Ovary (tissue), 10 donors: ENCODE measurements around the gene RAB39B. TPM values are rescaled to one million over a fixed set of nuclear protein-coding genes. Genes with fewer than 3 reads are reported as not detected.

Experiments
- DNase-seq, 5 donors: peaks; one replicate each; pipeline ENCODE4 v3.0.0-alpha.2; 2019 to 2020
- H3K27ac ChIP-seq, 2 donors: fragments of 200-600 bp; one replicate each; pipeline versions ENCODE4 v1.5.1 to v1.8.0; 2019 to 2022
- H3K27me3 ChIP-seq: fragments of 200-600 bp; one replicate; pipeline ENCODE4 v1.8.0; 2022
- H3K36me3 ChIP-seq: fragments of 200-600 bp; sonication (generic); one replicate; pipeline ENCODE4 v1.5.1; 2019
- H3K4me1 ChIP-seq: one replicate; pipeline ENCODE4 v1.8.1; 2013; ENCODE audit warnings: mild to moderate bottlenecking, moderate library complexity; ENCODE audit not compliant: insufficient read depth
- H3K4me3 ChIP-seq: fragments of 200-600 bp; sonication (generic); one replicate; pipeline ENCODE4 v1.5.1; 2017
- H3K9me3 ChIP-seq, 2 donors: fragments of 200-600 bp in 1 of 2; sonication (generic) in 1 of 2; one replicate each; pipeline versions ENCODE4 v1.5.1 to v1.8.1; 2013 to 2019; ENCODE audit warnings: mild to moderate bottlenecking in 1 of 2, moderate library complexity in 1 of 2
- CTCF ChIP-seq, 3 donors: fragments of 450-650 bp in 2 of 3; fragments of 200-600 bp in 1 of 3; IDR thresholded peaks; one replicate each; pipeline versions ENCODE4 v1.5.1 to v1.8.0; 2016 to 2022; ENCODE audit warnings: antibody characterized with exemption in 3 of 3, mild to moderate bottlenecking in 1 of 3
- EP300 ChIP-seq: sonication (generic); formaldehyde crosslinking; IDR thresholded peaks from one replicate; pipeline ENCODE4 v1.6.1; 2017; ENCODE audit warnings: antibody characterized with exemption
- POLR2A ChIP-seq: fragments of 450-650 bp; IDR thresholded peaks from one replicate; pipeline ENCODE4 v1.6.1; 2017; ENCODE audit warnings: antibody characterized with exemption, mild to moderate bottlenecking, moderate library complexity
- WGBS, 3 donors: extraction: QIAGEN DNeasy Blood & Tissue Kit in 1 of 3; methylation state at CpG; one replicate each; pipeline versions ENCODE4 v1.1.5 to v1.1.7; 2013 to 2017; 5-methylcytosine and 5-hydroxymethylcytosine counted together
- intact Hi-C, 4 donors: fragments of 100-400 bp; cut with DNase I; formaldehyde crosslinking; loops; one replicate each; pipeline versions ENCODE4 v1.11.0 to v1.15.1; 2022 to 2023
- long read RNA-seq, 3 donors: library from polyadenylated mRNA in 2 of 3; unstranded in 2 of 3; transcript quantifications; one replicate each; pipeline ENCODE4 v2.0.0 and lab custom pipeline, GENCODE V29; 2021 to 2026
- polyA plus RNA-seq, 2 donors: library from polyadenylated mRNA; stranded (reverse); fragments of 200-250 nt in 1 of 2; fragments of 350-450 nt in 1 of 2; fragmentation: Illumina TruSeq in 1 of 2; extraction: RNeasy Lipid Tissue Mini Kit (QIAGEN cat#74804) in 1 of 2; gene quantifications; one replicate each; pipeline ENCODE4 v1.2.3, GENCODE V29; 2013 to 2014
- total RNA-seq, 7 donors: library from RNA; depleted of rRNA in 2 of 7; stranded (reverse); fragments of >200 nt in 2 of 7; fragmentation: NEBNext Ultra II Directional in 3 of 7; extraction: Animal tissue kit (Norgen Biotek cat#: 25700) in 3 of 7; gene quantifications; one replicate each; pipeline versions ENCODE4 v1.1.0 to v1.2.4, GENCODE V29; 2016 to 2023
- donor health status: DM: no; HTN: no; CAD: no; lungs with moderate emphysema.
- donor health status: DM: no; HTN: no; CAD: no.
- donor health status: Bipolar disorder and iron deficiency.
- donor health status: DM: yes; HTN: yes; CAD: no.
- donor health status: DM: no; HTN: no; CAD: no.
- donor health status: DM: yes; HTN: yes; CAD: no.

Gene RAB39B
- total RNA-seq, result under 1 TPM; 0.10 to 0.82 (median 0.30) TPM
- 1 to 10 TPM in 1 of 2 donors, under 1 TPM in 1; 0.53 to 1.3 TPM for polyA plus RNA-seq
- long read RNA-seq, donor 1, result 0 reads
- long read RNA-seq, donor 2, partial matches to known transcripts, result 0 of 1 reads
- long read RNA-seq, donor 2, other reads (novel, unspliced or antisense), result 0 of 1 reads
- long read RNA-seq, donor 3, partial matches to known transcripts, result 0 of 1 reads
- long read RNA-seq, donor 3, other reads (novel, unspliced or antisense), result 0 of 1 reads

- no peaks in the 10 kb centered on the region for H3K36me3 ChIP-seq
- H3K4me1 ChIP-seq, result no peaks in the 10 kb centered on the region
- 25 to 35% (median 29%) methylated on average over 56 to 58 of the region's 58 CpGs for WGBS, 3 donors
- peak; percentile 13 to 57 (median 33) for DNase-seq
- no peak within 1 kb of the TSS for H3K4me3 ChIP-seq
- H3K27ac ChIP-seq, result no peak within 1 kb of the TSS
- intact Hi-C loops, result no loop called here
- no peaks in the 10 kb centered on the region for H3K9me3 ChIP-seq
- no peaks in the 10 kb centered on the region for H3K27me3 ChIP-seq
- TF ChIP-seq POLR2A (no peak), EP300 (no peak), CTCF (IDR thresholded peaks at IDR 0.05) (no peak)
These were observed at the start of gene RAB39B for GRCh38 chrX:155263854-155264628. Gene RAB39B, minus strand, starts transcription at chrX:155264491. Its CDS starts 203 bp downstream, at chrX:155264288.

DNA sequence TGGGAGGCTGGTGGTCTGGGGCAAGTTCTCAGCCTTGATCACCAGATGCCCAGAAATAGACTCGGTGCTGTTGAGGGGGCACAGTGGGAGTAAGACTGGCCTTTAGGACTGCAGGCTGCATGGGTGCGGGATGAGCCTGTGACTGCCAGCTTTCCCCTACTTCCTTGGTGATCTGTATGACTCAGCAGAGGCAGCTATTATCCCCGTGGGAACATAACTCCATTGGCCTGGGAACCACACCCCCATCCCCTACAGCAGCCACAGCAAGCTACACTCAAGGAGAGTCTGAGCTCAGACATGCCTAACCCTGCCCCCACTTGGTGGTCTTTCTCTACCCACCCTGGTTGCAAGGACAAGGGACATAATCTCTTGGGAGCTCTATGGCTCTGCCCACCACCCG, 49.5 kb upstream of the RAB39B start:
- Histone ChIP-seq H3K27ac (no peak overlapping the region), H3K4me1 (no peaks in the 10 kb centered on the region), H3K36me3 (no peaks in the 10 kb centered on the region), H3K4me3 (no peak overlapping the region), H3K9me3 (peaks cover 0 to 2% of the 10 kb centered on the region in 2 donors), H3K27me3 (no peaks in the 10 kb centered on the region)
- 78 to 81% (median 81%) methylated on average over 4 of the region's 4 CpGs for WGBS, 3 donors
- TF ChIP-seq EP300, result no peak
- no peak for TF ChIP-seq CTCF (IDR thresholded peaks at IDR 0.05)
- TF ChIP-seq POLR2A, result no peak
- intact Hi-C loops, result no loop called here
- DNase-seq, result no peak

- TF ChIP-seq POLR2A, result no peak
- TF ChIP-seq CTCF (IDR thresholded peaks at IDR 0.05), result no peak
- TF ChIP-seq EP300, result no peak
- intact Hi-C loops, result no loop called here
- DNase-seq, result no peak
- Histone ChIP-seq H3K9me3 (no peaks in the 10 kb centered on the region), H3K36me3 (no peaks in the 10 kb centered on the region), H3K4me3 (no peak overlapping the region), H3K4me1 (no peaks in the 10 kb centered on the region), H3K27me3 (no peaks in the 10 kb centered on the region), H3K27ac (no peak overlapping the region)
These were observed 29.5 kb upstream of the RAB39B start for GRCh38 chrX:155293771-155294170.

DNA sequence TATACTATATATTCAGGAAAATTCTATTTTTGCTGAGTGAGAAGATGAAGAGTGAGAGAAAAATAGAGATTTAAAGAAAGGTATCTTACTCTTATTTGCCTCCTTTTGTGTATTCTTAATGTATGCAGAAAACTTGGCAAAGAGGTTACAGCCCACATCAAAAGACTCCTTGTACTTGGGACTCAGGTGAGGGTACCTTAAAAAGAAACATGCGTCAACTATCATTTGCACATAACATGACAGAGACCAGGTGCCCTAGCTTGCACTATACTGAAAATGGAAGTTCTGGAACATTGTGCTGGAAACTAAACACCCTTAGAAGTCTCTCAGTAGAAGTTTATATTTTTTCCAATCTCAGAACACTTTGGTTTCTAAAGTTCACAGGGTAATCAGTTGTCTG, 15.6 kb upstream of the RAB39B start:
- Histone ChIP-seq H3K4me1 (no peaks in the 10 kb centered on the region), H3K9me3 (no peaks in the 10 kb centered on the region), H3K4me3 (no peak overlapping the region), H3K27me3 (no peaks in the 10 kb centered on the region), H3K27ac (no peak overlapping the region), H3K36me3 (no peaks in the 10 kb centered on the region)
- no peak for DNase-seq
- TF ChIP-seq EP300, result no peak
- TF ChIP-seq CTCF (IDR thresholded peaks at IDR 0.05), result no peak
- no peak for TF ChIP-seq POLR2A
- intact Hi-C loops, result no loop called here
- WGBS, 3 donors, result 87 to 94% (median 90%) methylated on average over 1 of the region's 1 CpG
